HG03442 (cell line): ENCODE data around the gene CYTL1.
"Not testable (repeated sequence)": the region's sequence is repeated elsewhere in the genome, so short reads cannot be mapped to it uniquely, and the experiment has no call there.

ENCODE experiments used
- ATAC-seq: cut with Tn5 transposase; IDR thresholded peaks from one replicate; pipeline ENCODE4 v1.9.1; 2021; ENCODE audit warnings: mild to moderate bottlenecking, moderate library complexity; ENCODE audit not compliant: unreplicated experiment

CYTL1 gene

DNA sequence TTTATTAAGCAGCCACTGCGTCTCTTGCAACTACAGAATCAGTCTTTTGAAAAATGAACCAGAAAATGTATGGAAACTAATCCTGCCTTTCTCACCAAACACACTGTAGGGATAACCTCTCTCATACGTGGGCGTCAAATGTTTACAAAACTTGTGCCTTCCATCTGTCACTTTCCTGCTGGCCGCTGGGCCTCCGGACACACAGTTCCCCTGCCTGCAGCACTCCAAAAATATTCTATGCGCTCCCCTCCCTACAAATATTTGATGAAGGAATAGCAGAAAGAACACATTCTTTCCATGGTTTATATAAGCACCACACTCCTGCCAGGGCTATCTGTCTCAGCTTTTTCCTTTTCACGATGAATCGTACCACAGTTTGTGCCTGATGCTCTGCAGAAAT lies 14.9 kb upstream of the CYTL1 start:
- no peak for ATAC-seq

DNA sequence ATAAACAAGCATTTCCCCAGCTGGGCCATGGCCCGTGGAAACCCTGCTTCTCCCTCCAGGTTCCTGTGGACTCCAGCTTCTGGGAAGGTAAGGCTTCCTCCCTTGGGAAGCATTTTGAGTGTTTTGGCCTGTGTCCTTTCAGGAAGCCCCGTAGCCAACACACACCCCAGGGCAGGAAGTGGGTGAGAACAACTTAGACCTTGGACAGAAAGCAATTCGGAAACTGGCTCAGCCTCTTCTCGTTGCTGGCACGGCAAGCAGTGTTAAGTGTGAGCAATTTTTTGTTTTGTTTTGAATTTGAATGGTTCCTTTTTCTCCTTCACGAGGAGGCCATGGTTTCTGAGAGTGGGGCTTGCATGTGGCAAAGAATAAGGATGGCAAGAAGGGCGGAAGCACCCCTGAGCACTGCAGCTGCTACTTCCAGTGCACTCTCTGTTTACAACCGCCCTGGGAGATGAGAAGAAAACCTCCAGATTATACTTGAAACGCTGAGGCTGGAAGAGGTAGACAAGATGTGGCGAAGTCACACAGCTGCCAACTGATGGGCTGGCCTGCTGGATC lies 14.1 kb upstream of the CYTL1 start:
- ATAC-seq: no peak

DNA sequence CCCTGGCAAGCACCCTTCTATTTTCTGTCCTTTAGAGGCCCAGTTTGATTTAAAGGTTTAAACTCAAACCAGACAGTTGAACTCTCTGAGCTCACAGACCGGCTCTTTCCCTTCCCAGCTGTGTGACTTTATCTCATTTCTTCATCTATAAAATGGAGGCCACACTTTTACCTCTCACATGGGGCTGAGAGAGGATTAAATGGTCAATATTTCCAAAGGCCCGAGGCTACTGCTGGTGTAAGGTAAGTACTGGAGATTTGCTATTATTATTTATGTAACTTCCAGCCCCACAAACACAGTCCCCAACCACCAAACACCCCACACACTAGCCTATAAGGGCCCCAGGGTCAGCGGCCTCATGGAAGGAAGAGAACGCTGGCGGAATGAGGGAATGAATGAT lies 13.6 kb upstream of the CYTL1 start:
- no peak for ATAC-seq

DNA sequence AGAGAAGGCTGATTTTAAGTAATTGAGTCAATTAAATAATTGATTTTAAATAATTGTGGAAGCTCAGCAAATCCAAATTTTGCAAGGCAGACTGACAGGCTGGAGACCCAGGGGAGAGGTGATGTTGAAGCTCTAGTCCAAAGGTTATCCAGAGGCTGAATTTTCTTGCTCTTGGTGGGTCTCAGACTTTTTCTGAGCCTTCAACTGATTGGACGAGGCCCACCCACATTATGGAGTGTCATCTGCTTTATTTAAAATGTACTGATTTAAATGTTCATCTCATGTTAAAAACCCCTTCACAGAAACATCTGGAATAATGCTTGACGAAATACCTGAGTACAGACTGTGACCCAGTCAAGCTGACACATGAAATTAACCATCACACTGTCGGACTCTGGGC lies 11.7 kb upstream of the CYTL1 start:
- ATAC-seq: no peak

DNA sequence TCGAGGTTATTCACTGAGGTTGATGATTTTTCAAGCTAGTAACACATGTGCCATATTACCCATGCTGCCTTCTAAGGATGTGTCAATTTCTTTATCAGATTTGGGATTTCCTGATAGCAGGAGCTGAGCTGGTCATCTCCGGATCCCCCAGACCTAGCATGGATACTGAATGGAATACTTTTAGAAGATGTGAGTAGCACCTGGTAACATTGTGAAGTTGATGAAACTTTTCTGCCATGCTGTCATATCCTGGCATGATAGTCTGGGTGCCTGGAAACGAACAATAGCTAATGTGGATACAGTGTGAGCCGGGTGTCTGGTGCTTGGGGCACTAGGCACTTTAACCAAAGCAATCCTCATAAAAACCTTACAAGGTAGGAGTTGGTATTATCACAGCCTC lies 11.0 kb upstream of the CYTL1 start:
- no peak for ATAC-seq

DNA sequence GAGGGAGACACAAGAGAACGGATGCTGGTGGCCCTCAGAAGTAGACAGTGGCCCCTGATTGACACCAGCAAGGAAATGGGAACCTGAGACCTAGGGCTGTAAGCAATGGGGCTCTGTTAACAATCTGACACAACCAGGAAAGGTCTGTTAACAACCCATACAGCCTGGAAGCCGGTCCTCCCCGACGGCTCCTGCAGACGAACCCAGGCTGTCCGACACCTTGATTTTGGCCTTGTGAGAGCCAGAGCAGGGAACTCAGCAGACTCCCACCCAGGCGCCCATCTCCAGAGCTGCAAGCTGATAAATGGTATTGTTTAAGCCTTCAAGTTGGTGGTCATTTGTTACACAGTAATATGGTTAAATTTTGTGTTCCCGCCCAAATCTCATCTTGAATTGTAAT lies 10.2 kb upstream of the CYTL1 start:
- ATAC-seq: no peak

DNA sequence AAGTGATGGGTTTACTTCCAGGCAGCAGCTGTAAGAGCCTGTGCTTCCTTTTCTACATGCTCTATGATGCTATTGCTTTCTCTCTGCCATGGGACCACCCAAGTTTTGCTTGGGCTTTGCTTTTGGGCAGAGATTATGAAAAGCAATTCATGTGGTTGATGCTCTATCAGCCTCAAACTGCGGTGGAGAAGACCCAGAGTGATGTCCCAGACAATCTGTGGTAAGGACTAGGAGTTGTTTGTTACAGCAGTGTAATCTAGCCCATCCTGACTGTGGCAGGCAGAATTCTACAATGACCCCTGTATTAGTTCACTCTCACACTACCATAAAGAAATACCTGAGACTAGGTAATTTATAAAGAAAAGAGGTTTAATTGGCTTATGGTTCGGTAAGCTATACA lies 9.2 kb upstream of the CYTL1 start:
- ATAC-seq: no peak

DNA sequence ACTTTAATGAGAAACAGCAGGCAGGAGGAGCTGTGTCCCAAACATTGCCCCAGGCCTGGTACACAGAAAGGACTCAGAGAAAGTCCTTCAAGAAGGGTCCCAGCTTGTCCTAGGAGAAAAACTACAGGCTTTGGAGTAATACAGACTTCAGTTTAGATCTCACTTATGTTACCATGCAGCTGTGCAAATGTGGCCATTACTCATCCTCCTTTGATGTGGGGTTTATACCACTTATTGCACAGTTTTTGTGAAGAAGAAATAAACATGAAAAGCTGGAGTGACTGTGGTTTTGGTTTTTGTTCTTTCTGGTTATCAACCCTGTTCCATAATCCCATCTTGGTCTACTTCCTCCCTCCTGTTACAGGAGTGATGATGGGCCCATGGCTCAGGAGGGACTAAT lies 8.1 kb upstream of the CYTL1 start:
- no peak for ATAC-seq

DNA sequence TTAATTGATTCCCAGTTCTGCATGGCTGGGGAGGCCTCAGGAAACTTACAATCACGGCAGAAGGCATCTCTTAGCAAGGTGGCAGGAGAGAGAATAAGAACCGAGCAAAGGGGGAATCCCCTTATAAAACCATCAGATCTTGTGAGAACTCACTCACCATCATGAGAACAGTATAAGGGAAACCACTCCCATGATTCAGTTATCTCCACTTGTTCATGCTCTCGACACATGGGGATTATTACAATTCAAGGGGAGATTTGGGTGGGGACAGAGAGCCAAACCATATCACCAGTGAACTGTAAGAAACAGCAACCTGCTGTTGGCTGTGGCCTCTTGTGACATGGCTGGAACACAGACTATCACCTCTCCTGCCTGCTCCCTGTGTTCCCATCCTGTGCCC lies 7.1 kb upstream of the CYTL1 start:
- ATAC-seq: no peak

DNA sequence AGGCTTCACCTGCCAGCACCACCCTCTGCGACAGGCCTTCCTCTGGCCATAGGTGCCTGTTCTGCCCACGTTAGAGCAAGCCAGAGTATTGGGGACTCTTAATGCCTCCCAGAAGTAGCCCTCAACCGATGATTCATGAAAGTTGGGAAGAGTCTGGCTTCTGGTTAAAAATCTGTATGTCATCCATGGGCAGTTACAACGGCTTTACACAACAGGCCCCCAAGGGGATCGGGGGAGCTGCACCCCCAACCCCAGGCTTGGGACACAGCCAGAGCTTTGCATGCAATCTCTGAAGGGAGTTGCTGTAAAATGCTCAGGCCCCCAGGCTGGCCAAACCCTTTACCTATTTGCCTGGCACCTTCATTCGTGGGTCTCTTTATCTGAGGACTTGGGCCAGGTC lies 5.4 kb upstream of the CYTL1 start:
- ATAC-seq: no peak

DNA sequence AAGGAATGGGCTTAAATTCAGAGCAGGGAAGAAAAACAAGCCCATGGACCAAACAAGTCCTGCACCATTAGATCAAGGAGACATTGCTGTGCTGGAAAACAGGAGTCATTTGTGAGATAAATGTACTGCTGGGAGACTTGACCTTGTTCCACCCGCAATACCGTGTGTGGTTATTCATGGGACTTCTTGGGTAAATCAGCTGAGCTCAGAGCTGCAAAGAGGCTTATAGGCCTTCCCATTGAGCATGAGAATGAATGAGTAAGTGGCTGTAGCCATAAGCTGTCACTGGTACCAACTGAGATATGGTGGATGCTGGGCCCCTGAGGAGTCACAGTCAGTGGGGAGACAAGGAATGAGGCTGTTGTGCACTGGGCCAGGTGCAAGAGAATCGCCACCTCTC lies 2.3 kb upstream of the CYTL1 start:
- ATAC-seq: no peak

DNA sequence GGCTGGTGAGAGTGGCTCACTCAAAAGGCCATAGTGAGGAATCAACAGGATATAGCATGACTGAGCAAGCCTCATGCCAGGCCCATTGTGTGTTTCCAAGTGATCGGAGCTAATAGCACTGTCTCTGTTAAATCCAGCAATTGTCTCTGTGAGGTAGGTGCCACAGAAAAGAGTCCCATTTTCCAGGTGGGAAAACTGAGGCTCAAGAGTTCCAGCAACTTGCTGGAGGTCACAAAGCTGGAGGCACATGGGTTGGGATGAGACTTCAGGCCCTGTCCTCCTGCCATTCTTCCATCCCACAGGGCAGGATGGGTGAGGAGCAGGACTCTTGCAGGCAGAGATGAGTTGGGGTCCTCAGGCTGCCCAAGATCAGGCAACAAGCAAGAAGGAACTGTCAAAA lies 1.1 kb upstream of the CYTL1 start:
- no peak for ATAC-seq

DNA sequence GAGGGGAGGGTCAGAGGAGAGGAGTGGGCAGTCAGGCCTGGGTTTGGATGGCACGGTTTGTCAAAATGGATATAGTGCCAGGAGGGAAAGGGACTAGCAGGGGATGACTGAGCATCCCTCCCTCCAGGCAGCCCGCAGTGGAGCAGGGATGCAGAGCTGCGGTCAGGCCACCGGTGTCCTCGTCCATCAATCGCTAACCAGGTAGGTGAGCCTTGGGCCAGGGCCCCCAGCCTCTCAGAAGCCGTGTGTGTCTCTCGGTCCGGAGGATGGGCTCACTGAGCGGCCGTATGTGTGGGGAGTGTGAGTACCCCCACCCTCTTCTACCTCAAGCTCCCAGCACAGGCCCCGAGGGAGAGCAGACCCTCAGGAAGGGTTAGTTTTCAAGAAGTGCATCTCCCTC lies 538 bp upstream of the CYTL1 start:
- ATAC-seq: no peak

DNA sequence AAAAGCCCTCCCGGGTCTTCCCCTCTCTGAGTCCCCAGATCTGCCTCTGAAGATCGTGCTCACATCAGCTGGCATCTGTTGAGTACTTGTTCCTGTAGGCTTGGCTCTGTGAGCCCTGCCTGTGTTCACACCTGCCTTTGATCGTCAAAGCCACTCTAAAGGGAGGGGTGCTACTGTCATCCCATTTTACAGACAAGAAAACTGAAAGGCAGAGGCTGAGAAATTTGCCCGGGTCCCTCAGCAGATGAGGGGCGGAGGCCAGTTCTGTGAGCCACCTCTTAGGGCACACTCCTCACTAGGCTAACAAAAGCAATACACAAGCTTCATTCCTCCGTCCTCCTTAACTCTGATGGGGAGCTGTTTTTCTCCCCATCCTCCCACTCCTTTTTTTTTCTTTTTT lies 655 bp downstream of the CYTL1 start:
- ATAC-seq: no peak

DNA sequence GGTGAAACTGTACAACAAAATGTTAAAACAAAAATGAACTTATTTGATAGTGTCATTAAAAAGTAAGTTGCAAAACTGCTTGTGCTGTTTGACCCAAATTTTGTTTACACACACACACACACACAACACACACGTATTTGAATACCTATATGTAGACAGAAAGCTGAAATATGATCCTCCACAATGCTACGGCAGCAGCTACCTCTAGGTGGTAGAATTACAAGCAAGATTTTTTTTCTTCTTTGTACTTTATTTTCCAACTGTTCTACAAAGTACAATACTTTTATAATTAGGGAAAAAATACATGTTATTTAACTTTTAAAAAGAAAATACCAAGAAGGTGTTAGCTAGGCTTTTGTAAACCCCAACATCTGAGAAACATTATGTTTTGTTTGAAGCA lies 1.2 kb downstream of the CYTL1 start:
- no peak for ATAC-seq

DNA sequence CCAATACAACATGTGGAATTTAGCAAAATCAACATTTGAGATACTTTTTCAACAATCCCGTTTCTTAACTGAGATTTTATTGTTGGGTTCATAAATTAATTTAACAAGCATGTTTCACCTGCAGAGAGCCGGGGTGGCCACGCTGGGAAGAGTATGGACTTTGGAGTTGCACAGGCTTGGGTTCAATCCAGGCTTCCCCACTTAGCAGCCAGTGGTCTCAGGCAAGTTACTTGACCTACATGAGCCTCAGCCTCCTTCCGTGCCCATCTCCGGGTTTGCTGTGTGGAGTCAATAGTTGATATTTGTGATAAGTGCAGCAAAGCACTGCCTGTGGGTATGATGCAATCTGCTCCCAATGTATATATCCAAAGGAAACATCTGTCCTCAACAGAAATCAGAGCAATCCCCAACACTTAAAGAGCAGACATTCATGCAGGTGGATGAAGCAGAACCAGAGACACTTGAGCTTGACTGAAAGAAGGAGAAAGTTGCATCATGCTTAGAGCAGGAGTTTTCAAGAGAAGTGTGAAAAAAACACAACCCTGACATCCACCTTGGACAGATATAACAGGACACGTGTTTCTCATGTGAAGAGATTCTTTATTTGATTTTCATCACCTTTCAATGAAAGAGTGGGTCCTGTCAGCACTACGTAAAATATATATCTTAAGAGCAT lies 5.1 kb downstream of the CYTL1 start:
- ATAC-seq: no peak

DNA sequence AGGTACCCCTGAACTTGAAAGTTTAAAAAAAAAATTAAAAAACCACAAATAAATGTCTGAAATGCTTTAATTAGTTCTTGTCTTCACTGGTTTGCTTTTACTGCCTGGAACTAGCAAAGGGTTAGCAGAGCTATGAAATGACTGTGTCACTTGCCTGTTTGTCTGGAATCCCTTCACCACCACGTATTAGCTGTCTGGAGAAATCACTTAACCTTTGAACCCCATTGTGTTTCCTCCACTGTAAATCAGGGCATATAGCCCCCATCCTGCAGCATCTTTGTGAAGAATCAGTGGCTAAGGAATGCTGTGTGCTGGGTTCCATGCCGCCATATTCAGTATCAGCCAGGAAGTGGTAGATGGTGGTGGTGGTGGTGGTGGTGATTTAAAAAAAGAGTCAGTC lies 6.3 kb downstream of the CYTL1 start:
- ATAC-seq: no peak

DNA sequence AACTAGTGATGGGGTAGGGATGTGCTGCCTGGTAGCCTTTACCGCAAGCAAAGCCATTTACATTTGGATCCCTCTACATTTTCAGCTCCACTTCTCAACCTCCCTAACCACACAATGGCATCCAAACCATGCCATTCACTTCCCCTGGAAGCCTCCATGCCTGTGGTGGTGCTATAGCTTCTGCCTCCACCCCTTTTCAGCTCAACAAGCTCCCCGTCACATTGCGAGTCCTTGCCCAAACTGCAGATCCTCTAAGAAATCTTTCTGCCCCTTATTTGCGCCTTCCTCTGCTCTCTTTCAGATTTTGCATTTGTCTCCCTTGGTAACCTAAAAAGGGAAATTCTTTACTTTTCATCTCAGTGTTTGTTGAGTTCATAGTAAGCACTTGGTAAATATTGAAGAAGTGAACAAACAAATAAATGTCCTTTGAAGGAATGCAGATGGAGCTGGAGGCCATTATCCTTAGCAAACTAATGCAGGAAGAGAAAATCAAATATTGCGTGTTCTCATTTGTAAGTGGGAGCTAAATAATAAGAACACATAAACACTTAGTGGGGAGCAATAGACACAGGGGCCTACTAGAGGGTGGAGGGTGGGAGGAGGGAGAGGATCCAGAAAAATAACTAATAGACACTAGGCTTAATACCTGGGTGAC lies 6.9 kb downstream of the CYTL1 start:
- ATAC-seq: no peak

DNA sequence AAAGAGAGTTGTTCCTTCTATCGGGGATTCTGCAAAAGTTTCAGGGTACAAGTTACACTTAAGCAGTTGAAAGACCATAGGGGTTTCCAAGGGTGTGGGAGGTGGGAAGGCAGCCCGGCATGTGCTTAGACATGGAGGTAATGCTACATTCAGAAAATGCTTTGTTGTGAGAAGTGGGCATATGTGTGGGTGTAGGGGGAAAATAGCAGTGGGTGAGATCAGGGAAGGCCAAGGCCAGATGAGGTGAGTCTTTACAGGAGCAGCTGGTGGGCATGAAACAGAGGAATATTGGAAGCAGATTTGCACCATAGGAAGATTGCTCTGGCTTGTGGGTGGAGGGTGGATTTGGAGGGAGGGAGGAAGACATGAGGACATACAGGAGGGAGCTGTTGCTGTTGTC lies 8.3 kb downstream of the CYTL1 start:
- no peak for ATAC-seq

DNA sequence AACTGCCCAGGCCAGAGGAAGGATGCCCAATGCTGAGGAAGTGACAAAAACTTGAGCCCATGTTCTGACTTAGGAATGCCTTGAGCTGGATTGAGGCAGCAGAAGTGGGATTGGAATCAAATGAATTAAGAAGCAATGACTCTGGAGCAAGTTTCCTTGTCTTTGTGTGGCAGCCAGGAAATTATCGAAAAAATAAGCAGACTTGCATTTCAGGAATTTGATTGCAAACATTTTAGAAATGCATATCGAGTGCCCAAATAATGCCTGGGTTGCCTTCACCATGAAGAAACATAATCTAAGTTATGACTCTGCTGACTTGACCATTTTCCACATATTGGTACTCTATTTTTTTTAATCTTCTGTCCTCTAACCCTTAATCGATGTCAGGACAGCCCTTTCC lies 9.5 kb downstream of the CYTL1 start:
- no peak for ATAC-seq

DNA sequence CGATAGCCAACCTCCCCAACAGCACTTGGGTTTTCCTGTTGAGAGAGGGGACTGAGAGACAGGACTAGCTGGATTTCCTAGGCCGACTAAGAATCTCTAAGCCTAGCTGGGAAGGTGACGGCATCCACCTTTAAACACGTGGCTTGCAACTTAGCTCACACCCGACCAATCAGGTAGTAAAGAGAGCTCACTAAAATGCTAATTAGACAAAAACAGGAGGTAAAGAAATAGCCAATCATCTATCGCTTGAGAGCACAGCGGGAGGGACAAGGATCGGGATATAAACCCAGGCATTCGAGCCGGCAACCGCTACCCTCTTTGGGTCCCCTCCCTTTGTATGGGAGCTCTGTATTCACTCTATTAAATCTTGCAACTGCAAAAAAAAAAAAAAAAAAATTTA lies 12.3 kb downstream of the CYTL1 start:
- ATAC-seq: not testable (repeated sequence)

DNA sequence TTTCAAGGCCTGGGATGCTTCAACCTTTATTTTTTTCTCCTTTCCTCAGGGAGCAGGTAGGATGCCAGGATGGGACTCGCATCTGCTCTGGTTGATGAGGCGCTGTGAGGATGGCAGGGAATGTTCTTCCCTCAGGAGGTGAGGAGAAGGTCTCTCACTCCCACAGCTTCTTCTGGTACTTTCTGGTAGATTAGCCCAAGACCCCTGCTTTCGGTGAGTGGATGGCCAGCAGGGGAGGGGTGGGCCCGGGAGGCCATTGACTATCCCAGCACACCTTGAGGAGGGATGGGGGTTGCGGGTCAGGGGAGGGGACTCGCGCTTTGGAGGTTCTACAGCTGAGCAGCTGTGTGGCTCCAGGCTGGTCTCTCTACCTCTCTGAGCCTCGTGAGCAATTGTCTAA lies 14.8 kb downstream of the CYTL1 start:
- ATAC-seq: no peak

DNA sequence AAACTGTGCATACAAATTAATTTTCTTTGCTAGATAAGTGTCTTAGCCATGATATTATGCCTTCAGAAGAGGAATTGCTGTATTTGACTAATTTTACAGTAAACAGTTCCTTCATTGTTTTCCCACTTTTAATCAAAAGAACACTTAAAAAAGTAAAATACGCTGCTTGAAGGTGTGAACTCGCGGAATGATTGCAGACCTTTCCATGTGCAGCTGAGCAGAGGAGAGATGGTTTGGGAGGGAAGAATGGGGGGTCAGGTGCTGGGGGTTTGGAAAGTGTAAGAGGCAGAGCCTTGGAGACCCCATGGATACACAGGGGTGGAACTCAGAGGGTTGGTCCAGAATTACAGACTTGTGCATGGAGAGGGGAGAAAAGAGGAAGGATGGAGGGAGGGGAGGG lies 15.3 kb downstream of the CYTL1 start:
- no peak for ATAC-seq
